Measurements from ENCODE around the gene L3MBTL4.

- TF ChIP-seq CTCF (IDR thresholded peaks at IDR 0.05): no peak
- TF ChIP-seq POLR2A (IDR thresholded peaks at IDR 0.05): no peak
Measured at GRCh38 chr18:6109743-6110142, 305.0 kb downstream of the L3MBTL4 start.

Data from esophagus squamous epithelium (tissue), 4 donors.